Activated CD4-positive, CD25-positive, alpha-beta regulatory T cell treated with anti-CD3 and anti-CD28 coated beads, Interleukin-2, amount 50 U/mL, for 72 hours (primary cell): Measurements from ENCODE around the gene TNFRSF1A.
A peak's percentile ranks its signal among the peaks of the same experiment; 100 is the strongest.
"Not testable (repeated sequence)": the region's sequence is repeated elsewhere in the genome, so short reads cannot be mapped to it uniquely, and the experiment has no call there.

Source experiments
- DNase-seq: peaks from one replicate; pipeline ENCODE4 v3.0.0; 2021

Gene TNFRSF1A

DNA sequence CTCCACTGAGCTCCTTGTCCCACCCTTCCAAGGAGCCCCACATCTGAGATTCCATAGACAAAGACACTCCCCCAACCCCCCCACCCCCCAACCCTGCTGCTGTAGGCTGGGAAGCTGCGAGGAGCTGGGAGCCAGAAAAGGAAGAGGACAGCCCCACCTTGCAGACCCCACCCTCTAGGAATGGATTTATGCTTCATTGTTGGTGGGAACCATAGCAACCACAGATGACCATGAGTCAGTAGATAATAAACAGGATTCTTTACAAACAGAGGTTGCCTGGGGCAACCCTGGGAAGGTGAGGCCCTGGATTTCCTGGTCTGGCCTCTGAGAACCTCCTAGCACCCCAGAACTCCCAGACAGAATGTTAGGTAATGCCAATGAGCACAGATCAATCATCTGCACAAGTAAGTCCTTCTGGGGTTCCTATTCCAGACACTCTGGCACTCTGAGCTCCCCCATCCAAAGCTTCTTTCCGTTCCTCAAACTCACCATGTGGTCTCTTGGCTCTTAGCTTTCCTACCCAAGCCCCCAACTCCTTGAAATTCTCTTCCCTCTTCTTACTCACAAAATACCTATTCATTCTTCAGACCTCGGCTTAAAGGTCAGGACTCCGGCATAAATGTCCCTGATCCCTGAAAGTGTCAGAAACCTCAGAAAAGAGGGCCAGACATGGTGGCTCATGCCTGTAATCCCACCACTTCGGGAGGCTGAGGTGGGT is 46.6 kb downstream of the TNFRSF1A start:
- no peak for DNase-seq

DNA sequence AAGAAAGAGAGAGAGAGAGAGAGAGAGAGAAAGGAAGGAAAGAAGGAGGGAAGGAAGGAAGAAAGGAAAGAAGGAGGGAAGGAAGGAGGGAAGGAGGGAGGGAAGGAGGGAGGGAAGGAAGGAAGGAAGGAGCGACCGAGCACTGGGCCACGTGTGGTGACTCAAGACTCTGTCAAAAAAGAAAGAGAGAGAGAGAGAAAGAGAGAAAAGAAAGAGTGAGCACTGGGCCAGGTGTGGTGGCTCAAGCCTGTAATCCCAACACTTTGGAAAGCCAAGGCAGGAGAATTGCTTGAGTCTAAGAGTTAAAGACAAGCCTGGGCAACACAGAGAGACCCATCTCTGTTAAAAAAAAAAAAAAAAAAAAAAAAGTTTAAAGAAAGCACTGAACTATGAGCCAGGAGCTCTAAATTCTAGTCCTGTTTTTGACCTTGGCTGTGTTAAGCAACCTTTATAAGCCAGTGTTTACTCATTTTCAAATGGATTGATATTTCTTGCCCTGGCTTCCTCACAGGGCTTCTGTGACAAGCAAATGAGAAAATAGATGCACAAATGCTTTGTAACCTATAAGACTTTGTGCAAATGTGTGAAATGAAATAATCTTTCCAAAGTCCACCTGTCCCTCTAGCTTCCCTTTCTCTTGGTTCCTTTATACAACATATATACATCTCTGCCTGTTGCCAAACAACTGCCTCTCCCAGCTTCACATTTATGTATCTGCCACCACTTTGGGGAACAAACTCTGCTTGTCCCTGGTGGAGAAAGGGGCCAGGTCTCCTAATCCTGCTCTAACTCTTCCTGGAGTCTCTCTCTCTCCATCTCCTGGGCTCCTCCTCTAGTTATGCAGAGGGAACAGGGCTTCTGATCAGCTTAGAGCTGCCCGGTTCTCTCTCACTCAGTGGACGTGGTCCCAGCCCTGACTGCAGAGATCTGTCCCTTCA is 47.5 kb downstream of the TNFRSF1A start:
- no peak for DNase-seq

GRCh38 chr12:6292606-6293005 is 49.3 kb downstream of the TNFRSF1A start:
- DNase-seq, result no peak

- DNase-seq, result not testable (repeated sequence)
Observed at GRCh38 chr12:6289906-6290305, 52.0 kb downstream of the TNFRSF1A start.

DNA sequence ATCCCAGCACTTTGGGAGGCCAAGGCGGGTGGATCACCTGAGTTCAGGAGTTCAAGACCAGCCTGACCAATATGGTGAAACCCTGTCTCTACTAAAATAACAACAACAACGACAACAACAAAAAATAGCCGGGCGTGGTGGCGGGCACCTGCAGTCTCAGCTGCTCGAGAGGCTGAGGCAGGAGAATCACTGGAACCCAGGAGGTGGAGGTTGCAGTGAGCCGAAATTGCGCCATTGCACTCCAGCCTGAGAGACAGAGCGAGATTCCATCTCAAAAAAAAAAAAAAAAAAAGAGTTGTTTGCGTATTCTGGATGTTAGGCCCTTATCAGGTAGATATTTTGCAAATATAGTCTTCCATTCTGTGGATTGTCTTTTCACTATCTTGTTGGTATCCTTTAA is 52.8 kb downstream of the TNFRSF1A start:
- not testable (repeated sequence) for DNase-seq

GRCh38 chr12:6288235-6288634 is 53.6 kb downstream of the TNFRSF1A start:
- DNase-seq, result no peak

GRCh38 chr12:6285532-6286306 is 56.2 kb downstream of the TNFRSF1A start:
- DNase-seq, result no peak

DNA sequence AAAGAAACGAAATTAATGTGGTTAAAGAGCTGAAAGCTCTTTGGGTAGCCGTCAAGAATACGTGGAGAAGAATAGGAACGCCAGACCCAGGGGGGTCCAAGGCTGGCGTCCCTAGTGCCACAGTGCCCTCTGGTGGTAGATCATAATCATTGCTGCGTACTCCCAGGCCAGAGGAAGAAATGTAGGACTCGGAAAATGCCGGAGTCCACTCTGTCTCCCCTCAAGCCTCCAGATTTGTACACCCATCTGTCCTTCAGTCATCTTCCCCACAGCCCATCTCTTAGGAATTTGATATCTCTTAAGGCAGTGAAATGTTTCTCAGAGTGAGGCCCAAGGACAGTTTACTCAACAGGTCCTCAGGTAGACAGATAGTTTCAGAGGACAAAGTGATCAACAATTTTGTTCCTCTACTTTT is 56.8 kb downstream of the TNFRSF1A start:
- peak; percentile 49 for DNase-seq

DNA sequence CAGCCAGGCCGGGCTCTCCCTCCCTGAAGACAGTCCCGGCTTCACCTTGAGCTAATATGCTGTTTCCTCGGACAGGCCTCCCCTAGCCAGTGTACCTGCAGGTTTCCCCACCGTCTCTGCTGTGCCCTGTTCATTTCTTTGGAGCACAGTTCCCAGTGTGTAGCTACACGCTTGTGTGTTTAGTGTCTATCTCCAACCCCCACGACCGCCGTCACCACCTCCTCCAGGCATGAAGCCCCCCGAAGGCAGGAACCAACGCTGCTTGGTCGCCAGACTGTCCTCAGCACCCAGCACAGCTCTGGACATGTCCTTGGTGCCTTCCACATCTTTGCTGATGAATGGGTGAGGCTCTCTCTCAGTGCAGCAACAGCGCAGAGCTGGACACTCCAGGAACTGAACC is 57.6 kb downstream of the TNFRSF1A start:
- DNase-seq, result no peak

DNA sequence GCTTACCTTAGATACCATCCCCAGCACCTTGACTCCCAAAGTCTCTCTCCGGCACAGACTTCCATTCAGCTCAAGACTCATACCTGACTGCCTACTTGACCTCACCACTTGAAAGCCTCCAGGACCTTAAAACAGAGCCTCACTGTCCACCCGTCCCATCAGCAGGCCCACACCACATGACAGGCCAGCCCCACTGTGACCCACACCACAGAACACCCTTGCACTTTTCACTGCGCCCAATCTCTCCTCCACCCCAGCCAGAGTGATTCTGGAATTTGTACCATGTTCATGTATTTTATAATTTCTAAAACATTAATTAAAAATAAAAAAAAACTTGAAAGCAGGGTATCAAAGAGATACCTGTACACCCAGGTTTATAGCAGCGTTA is 59.4 kb downstream of the TNFRSF1A start:
- no peak for DNase-seq

DNA sequence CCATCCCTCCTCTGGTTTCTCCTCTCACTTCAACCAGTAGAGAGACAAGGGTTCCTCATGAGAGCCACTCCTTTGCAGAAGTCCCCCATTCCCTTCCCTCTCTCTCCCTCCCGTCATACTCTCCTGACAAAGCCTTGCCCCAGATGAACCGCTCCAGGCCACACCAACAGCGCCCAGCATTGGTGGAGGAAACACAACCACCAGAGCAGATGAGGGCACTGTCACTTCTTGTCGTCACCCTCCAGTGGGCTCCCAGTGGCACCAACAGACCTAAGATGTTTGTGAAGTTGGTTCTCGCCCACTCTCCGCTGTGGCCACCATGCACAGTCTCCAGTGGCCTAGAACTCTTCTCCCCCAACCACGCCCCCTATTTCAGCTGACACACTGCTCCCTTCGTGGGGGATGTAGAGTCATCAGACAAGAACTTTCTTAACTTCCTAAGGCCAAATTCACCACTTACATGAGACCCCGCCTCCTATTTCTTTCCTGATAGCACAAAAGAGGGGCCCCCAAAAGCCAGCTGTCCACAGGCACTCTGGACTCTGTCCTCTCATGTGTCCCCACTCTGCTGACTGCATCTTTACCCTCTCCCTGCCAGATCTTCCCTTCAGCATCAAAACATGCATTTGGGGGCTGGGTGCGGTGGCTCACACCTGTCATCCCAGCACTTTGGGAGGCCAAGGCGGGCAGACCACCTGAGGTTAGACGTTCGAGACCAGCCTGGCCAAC is 60.6 kb downstream of the TNFRSF1A start:
- DNase-seq, result no peak

DNA sequence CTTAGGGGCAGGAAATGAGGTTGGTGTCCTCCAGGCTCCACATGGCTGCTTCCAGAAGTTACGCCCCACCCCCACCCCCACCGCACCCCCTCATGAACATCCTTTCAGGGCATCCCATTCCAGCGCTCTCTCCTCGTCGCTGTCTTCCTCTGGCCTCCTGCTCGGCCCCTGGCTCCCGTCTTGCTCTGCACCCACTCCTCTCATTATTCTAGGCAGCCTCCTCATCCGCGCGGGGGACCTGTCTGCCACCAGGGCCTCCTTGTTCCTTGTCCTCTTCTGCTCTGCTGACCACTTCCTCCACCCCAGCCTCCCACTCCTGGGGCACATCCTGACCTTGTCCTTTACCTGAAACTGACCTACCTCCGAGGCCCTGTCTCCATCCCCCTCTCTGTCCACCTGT is 61.2 kb downstream of the TNFRSF1A start:
- no peak for DNase-seq

GRCh38 chr12:6280053-6280469 is 61.8 kb downstream of the TNFRSF1A start:
- no peak for DNase-seq

GRCh38 chr12:6279631-6280030 is 62.2 kb downstream of the TNFRSF1A start:
- no peak for DNase-seq

DNA sequence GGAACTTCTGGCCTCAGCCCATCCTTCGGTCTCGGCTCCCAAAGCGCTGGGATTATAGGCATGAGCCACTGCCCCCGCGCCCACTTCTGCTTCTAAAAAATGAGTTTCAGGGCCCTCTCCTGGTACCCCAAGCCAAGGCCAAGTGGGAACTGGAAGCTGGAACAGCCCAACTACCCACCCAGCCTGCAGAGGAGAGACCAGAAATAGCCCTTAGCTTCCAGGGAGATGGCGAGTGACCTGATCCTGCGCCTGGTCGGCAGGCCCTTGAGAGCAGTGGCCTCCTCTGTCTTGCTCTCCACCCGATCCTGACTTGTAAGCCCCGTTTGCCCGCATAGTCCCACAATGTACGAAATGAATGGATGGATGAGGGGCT is 62.6 kb downstream of the TNFRSF1A start:
- no peak for DNase-seq
